WTC11 (cell line): ENCODE data around the gene C13orf46. TPM values are rescaled to one million over a fixed set of nuclear protein-coding genes. Genes with fewer than 3 reads are reported as not detected.

Experiments
- ATAC-seq: fragments of 200-7000 bp; cut with Tn5 transposase; 2 replicates; pipeline ENCODE4 v1.10.0; 2021; ENCODE audit warnings: mild to moderate bottlenecking, moderate library complexity
- CTCF ChIA-PET: fragments of 300-600 bp; sonication (Branson Sonifier 250); formaldehyde crosslinking; loops from one replicate; lab custom pipeline; 2021; ENCODE audit warnings: antibody characterized with exemption; lab: Charles Lee
- POLR2A ChIA-PET: fragments of 350-600 bp; sonication (Branson Sonifier 250); formaldehyde crosslinking; loops from one replicate; lab custom pipeline; 2021; ENCODE audit warnings: antibody characterized with exemption; lab: Charles Lee
- DNase-seq: peaks from one replicate; pipeline ENCODE4 v3.0.0; 2021; ENCODE audit warnings: low spot score
- H3K27ac Mint-ChIP-seq: 2 replicates; pipeline ENCODE4 v1.8.0; 2021; ENCODE audit warnings: mixed read lengths
- H3K27me3 Mint-ChIP-seq: 2 replicates; pipeline ENCODE4 v1.8.0; 2021; ENCODE audit warnings: low read depth, mild to moderate bottlenecking, moderate library complexity, mixed read lengths
- H3K36me3 Mint-ChIP-seq: 2 replicates; pipeline ENCODE4 v1.8.0; 2021; ENCODE audit warnings: mixed read lengths
- H3K4me1 Mint-ChIP-seq: 2 replicates; pipeline ENCODE4 v1.8.0; 2022; ENCODE audit warnings: mixed read lengths
- H3K4me3 Mint-ChIP-seq: 2 replicates; pipeline ENCODE4 v1.8.0; 2021; ENCODE audit warnings: mild to moderate bottlenecking, moderate library complexity, mixed read lengths
- H3K9me3 Mint-ChIP-seq: 2 replicates; pipeline ENCODE4 v1.8.0; 2021; ENCODE audit warnings: mixed read lengths
- ESRRA ChIP-seq: sonication (generic); formaldehyde crosslinking; IDR thresholded peaks from 2 replicates; pipeline ENCODE4 v1.8.1; 2022; ENCODE audit warnings: mild to moderate bottlenecking, missing genetic modification reagents, borderline replicate concordance
- NFATC4 ChIP-seq: fragments of 250-450 bp; sonication (Bioruptor Pico); IDR thresholded peaks from 2 replicates; pipeline ENCODE4 v1.9.0; 2021; ENCODE audit warnings: mild to moderate bottlenecking
- NR3C1 ChIP-seq: sonication (generic); formaldehyde crosslinking; conservative IDR thresholded peaks from 2 replicates; pipeline ENCODE4 v1.8.1; 2023; ENCODE audit warnings: low read depth, mild to moderate bottlenecking, missing genetic modification reagents
- PRRX2 ChIP-seq: fragments of 250-450 bp; sonication (Bioruptor Pico); IDR thresholded peaks from 2 replicates; pipeline ENCODE4 v1.8.0; 2021; ENCODE audit warnings: mild to moderate bottlenecking
- RELA ChIP-seq: sonication (generic); formaldehyde crosslinking; IDR thresholded peaks from 2 replicates; pipeline ENCODE4 v1.8.1; 2022; ENCODE audit warnings: missing genetic modification reagents, mild to moderate bottlenecking, borderline replicate concordance
- SP1 ChIP-seq: sonication (generic); formaldehyde crosslinking; conservative IDR thresholded peaks from 2 replicates; pipeline ENCODE4 v1.8.1; 2022; ENCODE audit warnings: missing genetic modification reagents
- TCF7 ChIP-seq: sonication (generic); formaldehyde crosslinking; IDR thresholded peaks from 2 replicates; pipeline ENCODE4 v1.8.0; 2022; ENCODE audit warnings: mild to moderate bottlenecking, low read depth, missing genetic modification reagents, moderate library complexity
- ZMAT4 ChIP-seq: fragments of 250-450 bp; sonication (Bioruptor Pico); IDR thresholded peaks from 2 replicates; pipeline ENCODE4 v1.9.0; 2021; ENCODE audit warnings: mild to moderate bottlenecking
- ZNF263 ChIP-seq: sonication (generic); formaldehyde crosslinking; IDR thresholded peaks from 2 replicates; pipeline ENCODE4 v1.8.1; 2022; ENCODE audit warnings: low read depth, mild to moderate bottlenecking, moderate library complexity, missing genetic modification reagents
- ZNF317 ChIP-seq: sonication (generic); formaldehyde crosslinking; IDR thresholded peaks from 2 replicates; pipeline ENCODE4 v1.8.1; 2023; ENCODE audit warnings: low read depth, mild to moderate bottlenecking, moderate library complexity, missing genetic modification reagents, borderline replicate concordance
- total RNA-seq: library from RNA; stranded (reverse); gene quantifications from 3 replicates; pipeline ENCODE4 v1.2.3, GENCODE V29; 2021
- TF ChIP-seq, protein P1 (sequence below): fragments of 200-600 bp; IDR thresholded peaks from 2 replicates; pipeline ENCODE4 v1.8.0; 2022; ENCODE audit warnings: antibody characterized with exemption
- TF ChIP-seq, protein P2 (sequence below): sonication (generic); formaldehyde crosslinking; conservative IDR thresholded peaks from 2 replicates; pipeline ENCODE4 v1.8.1; 2023; ENCODE audit warnings: mild to moderate bottlenecking, low read depth, missing genetic modification reagents, moderate library complexity
- TF ChIP-seq, protein P3 (sequence below): sonication (generic); formaldehyde crosslinking; IDR thresholded peaks from 2 replicates; pipeline ENCODE4 v1.8.0; 2022; ENCODE audit warnings: missing genetic modification reagents
- TF ChIP-seq, protein P4 (sequence below): sonication (generic); formaldehyde crosslinking; IDR thresholded peaks from 2 replicates; pipeline ENCODE4 v1.8.0; 2023; ENCODE audit warnings: missing genetic modification reagents, mild to moderate bottlenecking, borderline replicate concordance

Gene C13orf46
- total RNA-seq, 1 experiment from 2014 or later, result 0.50 TPM

GRCh38 chr13:113980489-113981064 is 6.7 kb upstream of the C13orf46 start (continued):
- TF ChIP-seq, protein P1, sequence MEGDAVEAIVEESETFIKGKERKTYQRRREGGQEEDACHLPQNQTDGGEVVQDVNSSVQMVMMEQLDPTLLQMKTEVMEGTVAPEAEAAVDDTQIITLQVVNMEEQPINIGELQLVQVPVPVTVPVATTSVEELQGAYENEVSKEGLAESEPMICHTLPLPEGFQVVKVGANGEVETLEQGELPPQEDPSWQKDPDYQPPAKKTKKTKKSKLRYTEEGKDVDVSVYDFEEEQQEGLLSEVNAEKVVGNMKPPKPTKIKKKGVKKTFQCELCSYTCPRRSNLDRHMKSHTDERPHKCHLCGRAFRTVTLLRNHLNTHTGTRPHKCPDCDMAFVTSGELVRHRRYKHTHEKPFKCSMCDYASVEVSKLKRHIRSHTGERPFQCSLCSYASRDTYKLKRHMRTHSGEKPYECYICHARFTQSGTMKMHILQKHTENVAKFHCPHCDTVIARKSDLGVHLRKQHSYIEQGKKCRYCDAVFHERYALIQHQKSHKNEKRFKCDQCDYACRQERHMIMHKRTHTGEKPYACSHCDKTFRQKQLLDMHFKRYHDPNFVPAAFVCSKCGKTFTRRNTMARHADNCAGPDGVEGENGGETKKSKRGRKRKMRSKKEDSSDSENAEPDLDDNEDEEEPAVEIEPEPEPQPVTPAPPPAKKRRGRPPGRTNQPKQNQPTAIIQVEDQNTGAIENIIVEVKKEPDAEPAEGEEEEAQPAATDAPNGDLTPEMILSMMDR, result no peak
- no peak for TF ChIP-seq ZNF263 (CRISPR knock-in tag)
- TF ChIP-seq SP1 (CRISPR knock-in tag), result no peak
- TF ChIP-seq RELA (CRISPR knock-in tag), result no peak
- TF ChIP-seq, all 79 proteins: peak for 0

- no peaks in the 10 kb centered on the region for H3K27me3 Mint-ChIP-seq
- peaks cover 22% of the 10 kb centered on the region for H3K36me3 Mint-ChIP-seq
- TF ChIP-seq ZMAT4 (CRISPR knock-in tag) (no peak), ESRRA (no peak), NR3C1 (CRISPR knock-in tag) (no peak), PRRX2 (CRISPR knock-in tag) (no peak), TCF7 (CRISPR knock-in tag) (no peak), ZNF317 (no peak), NFATC4 (CRISPR knock-in tag) (no peak)
- TF ChIP-seq, protein P2, sequence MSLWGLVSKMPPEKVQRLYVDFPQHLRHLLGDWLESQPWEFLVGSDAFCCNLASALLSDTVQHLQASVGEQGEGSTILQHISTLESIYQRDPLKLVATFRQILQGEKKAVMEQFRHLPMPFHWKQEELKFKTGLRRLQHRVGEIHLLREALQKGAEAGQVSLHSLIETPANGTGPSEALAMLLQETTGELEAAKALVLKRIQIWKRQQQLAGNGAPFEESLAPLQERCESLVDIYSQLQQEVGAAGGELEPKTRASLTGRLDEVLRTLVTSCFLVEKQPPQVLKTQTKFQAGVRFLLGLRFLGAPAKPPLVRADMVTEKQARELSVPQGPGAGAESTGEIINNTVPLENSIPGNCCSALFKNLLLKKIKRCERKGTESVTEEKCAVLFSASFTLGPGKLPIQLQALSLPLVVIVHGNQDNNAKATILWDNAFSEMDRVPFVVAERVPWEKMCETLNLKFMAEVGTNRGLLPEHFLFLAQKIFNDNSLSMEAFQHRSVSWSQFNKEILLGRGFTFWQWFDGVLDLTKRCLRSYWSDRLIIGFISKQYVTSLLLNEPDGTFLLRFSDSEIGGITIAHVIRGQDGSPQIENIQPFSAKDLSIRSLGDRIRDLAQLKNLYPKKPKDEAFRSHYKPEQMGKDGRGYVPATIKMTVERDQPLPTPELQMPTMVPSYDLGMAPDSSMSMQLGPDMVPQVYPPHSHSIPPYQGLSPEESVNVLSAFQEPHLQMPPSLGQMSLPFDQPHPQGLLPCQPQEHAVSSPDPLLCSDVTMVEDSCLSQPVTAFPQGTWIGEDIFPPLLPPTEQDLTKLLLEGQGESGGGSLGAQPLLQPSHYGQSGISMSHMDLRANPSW (CRISPR knock-in tag), result no peak
- TF ChIP-seq, protein P3, sequence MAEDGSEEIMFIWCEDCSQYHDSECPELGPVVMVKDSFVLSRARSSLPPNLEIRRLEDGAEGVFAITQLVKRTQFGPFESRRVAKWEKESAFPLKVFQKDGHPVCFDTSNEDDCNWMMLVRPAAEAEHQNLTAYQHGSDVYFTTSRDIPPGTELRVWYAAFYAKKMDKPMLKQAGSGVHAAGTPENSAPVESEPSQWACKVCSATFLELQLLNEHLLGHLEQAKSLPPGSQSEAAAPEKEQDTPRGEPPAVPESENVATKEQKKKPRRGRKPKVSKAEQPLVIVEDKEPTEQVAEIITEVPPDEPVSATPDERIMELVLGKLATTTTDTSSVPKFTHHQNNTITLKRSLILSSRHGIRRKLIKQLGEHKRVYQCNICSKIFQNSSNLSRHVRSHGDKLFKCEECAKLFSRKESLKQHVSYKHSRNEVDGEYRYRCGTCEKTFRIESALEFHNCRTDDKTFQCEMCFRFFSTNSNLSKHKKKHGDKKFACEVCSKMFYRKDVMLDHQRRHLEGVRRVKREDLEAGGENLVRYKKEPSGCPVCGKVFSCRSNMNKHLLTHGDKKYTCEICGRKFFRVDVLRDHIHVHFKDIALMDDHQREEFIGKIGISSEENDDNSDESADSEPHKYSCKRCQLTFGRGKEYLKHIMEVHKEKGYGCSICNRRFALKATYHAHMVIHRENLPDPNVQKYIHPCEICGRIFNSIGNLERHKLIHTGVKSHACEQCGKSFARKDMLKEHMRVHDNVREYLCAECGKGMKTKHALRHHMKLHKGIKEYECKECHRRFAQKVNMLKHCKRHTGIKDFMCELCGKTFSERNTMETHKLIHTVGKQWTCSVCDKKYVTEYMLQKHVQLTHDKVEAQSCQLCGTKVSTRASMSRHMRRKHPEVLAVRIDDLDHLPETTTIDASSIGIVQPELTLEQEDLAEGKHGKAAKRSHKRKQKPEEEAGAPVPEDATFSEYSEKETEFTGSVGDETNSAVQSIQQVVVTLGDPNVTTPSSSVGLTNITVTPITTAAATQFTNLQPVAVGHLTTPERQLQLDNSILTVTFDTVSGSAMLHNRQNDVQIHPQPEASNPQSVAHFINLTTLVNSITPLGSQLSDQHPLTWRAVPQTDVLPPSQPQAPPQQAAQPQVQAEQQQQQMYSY (CRISPR knock-in tag), result no peak
- TF ChIP-seq, protein P4, sequence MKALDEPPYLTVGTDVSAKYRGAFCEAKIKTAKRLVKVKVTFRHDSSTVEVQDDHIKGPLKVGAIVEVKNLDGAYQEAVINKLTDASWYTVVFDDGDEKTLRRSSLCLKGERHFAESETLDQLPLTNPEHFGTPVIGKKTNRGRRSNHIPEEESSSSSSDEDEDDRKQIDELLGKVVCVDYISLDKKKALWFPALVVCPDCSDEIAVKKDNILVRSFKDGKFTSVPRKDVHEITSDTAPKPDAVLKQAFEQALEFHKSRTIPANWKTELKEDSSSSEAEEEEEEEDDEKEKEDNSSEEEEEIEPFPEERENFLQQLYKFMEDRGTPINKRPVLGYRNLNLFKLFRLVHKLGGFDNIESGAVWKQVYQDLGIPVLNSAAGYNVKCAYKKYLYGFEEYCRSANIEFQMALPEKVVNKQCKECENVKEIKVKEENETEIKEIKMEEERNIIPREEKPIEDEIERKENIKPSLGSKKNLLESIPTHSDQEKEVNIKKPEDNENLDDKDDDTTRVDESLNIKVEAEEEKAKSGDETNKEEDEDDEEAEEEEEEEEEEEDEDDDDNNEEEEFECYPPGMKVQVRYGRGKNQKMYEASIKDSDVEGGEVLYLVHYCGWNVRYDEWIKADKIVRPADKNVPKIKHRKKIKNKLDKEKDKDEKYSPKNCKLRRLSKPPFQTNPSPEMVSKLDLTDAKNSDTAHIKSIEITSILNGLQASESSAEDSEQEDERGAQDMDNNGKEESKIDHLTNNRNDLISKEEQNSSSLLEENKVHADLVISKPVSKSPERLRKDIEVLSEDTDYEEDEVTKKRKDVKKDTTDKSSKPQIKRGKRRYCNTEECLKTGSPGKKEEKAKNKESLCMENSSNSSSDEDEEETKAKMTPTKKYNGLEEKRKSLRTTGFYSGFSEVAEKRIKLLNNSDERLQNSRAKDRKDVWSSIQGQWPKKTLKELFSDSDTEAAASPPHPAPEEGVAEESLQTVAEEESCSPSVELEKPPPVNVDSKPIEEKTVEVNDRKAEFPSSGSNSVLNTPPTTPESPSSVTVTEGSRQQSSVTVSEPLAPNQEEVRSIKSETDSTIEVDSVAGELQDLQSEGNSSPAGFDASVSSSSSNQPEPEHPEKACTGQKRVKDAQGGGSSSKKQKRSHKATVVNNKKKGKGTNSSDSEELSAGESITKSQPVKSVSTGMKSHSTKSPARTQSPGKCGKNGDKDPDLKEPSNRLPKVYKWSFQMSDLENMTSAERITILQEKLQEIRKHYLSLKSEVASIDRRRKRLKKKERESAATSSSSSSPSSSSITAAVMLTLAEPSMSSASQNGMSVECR, result no peak
- peaks cover 10% of the 10 kb centered on the region for H3K9me3 Mint-ChIP-seq
- DNase-seq (no peak), ATAC-seq (no peak)
- no peak overlapping the region for H3K4me3 Mint-ChIP-seq
- ChIA-PET CTCF (interaction anchor here (0.6 kb wide), 1 partner anchor 361 kb away, joined by 3 read pairs; no protein-coding TSS in a partner anchor), POLR2A (no interaction called here)
- no peaks in the 10 kb centered on the region for H3K4me1 Mint-ChIP-seq
- H3K27ac Mint-ChIP-seq, result peak overlapping the region; percentile 37
Observed at GRCh38 chr13:113979791-113980471, 6.1 kb upstream of the C13orf46 start.
